Fibroblast of villous mesenchyme (primary cell): ENCODE measurements around the gene FRMPD1. TPM values are rescaled to one million over a fixed set of nuclear protein-coding genes. Genes with fewer than 3 reads are reported as not detected.
A peak's percentile ranks its signal among the peaks of the same experiment; 100 is the strongest.

ENCODE experiments used
- DNase-seq: peaks from one replicate; pipeline ENCODE4 v3.0.0-alpha.2; 2010; ENCODE audit warnings: low read depth
- H3K4me3 ChIP-seq: 2 replicates; pipeline ENCODE4 v1.5.1; 2011; ENCODE audit warnings: low read depth, mild to moderate bottlenecking, low read length
- total RNA-seq: library from RNA; depleted of rRNA; stranded (reverse); fragments of >200 nt; gene quantifications from 2 replicates; pipeline ENCODE4 v1.2.3, GENCODE V29; 2012
- TF ChIP-seq, protein P1 (sequence below): IDR thresholded peaks from 2 replicates; pipeline ENCODE4 v1.5.1; 2012; ENCODE audit warnings: low read depth, mild to moderate bottlenecking, low read length; ENCODE audit not compliant: insufficient read depth

FRMPD1 gene
- total RNA-seq, 1 donor: not detected

GRCh38 chr9:37611014-37611413, 39.7 kb upstream of the FRMPD1 start:
- TF ChIP-seq, protein P1, sequence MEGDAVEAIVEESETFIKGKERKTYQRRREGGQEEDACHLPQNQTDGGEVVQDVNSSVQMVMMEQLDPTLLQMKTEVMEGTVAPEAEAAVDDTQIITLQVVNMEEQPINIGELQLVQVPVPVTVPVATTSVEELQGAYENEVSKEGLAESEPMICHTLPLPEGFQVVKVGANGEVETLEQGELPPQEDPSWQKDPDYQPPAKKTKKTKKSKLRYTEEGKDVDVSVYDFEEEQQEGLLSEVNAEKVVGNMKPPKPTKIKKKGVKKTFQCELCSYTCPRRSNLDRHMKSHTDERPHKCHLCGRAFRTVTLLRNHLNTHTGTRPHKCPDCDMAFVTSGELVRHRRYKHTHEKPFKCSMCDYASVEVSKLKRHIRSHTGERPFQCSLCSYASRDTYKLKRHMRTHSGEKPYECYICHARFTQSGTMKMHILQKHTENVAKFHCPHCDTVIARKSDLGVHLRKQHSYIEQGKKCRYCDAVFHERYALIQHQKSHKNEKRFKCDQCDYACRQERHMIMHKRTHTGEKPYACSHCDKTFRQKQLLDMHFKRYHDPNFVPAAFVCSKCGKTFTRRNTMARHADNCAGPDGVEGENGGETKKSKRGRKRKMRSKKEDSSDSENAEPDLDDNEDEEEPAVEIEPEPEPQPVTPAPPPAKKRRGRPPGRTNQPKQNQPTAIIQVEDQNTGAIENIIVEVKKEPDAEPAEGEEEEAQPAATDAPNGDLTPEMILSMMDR: no peak
- no peak for DNase-seq
- no peak overlapping the region for H3K4me3 ChIP-seq

- TF ChIP-seq, protein P1: no peak
- DNase-seq: no peak
- H3K4me3 ChIP-seq: no peak overlapping the region
These were observed 38.8 kb upstream of the FRMPD1 start for GRCh38 chr9:37611961-37612360.

DNA sequence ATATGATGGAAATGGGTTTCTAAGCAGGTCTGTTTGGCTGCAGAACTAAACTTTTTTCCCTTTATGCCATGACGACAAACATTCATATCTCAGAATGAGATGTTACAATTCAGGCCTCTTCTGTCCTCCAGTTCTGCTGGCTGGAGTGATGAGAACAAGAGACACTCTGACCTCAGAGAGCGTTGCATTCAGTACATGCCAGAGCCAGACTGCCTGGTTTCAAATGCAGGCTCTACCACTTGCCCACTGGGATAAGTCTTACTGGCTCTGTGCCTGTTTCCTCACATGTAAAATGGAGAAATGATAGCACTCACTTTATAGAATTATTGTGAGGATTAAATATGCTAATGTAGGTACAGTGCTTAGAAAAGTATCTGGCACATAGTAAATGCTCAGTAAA, 33.6 kb upstream of the FRMPD1 start:
- H3K4me3 ChIP-seq: no peak overlapping the region
- no peak for DNase-seq
- TF ChIP-seq, protein P1: no peak

GRCh38 chr9:37617832-37618231, 32.9 kb upstream of the FRMPD1 start:
- peak; percentile 9 for DNase-seq
- TF ChIP-seq, protein P1: no peak
- H3K4me3 ChIP-seq: no peak overlapping the region

DNA sequence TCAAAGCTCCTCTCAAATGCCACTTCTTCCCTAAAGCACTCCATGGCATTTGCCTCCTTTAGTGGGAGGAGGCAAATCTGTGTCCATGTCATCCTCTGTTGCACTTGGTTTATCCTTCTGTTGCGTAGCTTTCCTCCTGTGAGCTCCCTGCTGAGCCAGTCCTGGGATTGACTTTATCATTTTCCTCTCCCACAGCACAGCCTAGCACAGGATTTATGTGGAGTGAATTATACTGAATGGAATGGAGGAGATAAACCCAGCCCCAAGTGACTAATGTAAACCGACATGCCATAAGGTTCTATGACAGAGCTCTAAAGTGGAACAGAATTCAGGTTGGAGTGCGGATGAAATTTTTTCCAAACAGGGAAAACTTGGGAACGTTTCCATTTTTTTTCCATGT, 31.9 kb upstream of the FRMPD1 start:
- H3K4me3 ChIP-seq: no peak overlapping the region
- peak; percentile 55 for DNase-seq

DNA sequence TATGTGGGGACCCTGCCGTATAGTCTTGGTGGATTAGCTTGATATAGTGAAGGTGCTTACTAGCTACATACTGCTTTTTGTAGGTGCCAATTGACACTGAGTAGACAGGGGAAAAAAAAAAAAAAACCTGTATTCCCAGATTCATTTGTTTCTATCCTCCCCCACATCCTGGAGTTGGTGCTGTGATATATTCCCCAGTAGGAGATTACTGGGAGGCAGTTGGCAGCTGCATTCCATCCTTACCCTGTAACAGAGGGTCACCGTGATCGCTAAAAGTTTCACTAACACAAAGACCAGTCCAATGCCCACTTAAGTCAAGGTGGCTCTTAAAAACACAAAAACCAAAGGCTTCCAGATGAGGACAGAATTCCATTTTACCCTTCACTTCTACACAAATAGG, 30.9 kb upstream of the FRMPD1 start:
- TF ChIP-seq, protein P1: no peak
- no peak overlapping the region for H3K4me3 ChIP-seq
- no peak for DNase-seq

More for the DNA sequence above, 31.9 kb upstream of the FRMPD1 start:
- TF ChIP-seq, protein P1: no peak

DNA sequence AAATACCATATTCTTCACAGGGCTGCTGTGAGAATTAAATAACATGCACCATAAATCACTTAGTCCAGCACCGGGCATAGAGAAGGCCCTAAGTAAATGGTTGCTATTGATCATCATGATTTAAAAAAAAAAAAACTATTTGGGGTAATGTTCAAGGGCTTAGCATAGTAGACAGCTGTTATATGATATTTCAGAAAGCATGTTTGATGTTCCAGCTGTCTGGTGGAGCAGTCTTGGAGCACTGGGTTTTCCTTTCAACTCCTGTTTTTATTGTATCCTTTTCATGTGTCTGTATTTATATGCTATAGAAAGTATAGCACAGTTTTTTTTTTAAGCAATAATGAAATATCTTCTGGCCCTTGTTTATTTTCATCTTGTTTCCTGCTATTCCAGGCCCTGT, 30.4 kb upstream of the FRMPD1 start:
- TF ChIP-seq, protein P1: no peak
- H3K4me3 ChIP-seq: no peak overlapping the region
- DNase-seq: no peak
